GM12872 (cell line): ENCODE results near the gene TSPOAP1.

Experiments
- CTCF ChIP-seq: IDR thresholded peaks from 3 replicates; pipeline ENCODE4 v1.5.1; 2011; ENCODE audit warnings: low read depth, mild to moderate bottlenecking, low read length, moderate library complexity; ENCODE audit not compliant: insufficient read depth

Gene TSPOAP1

GRCh38 chr17:58351831-58352595, 23.4 kb upstream of the TSPOAP1 start, which contains the start of gene SUPT4H1:
TSS of gene SUPT4H1 (minus strand) at chr17:58352201. CDS start at chr17:58352135, 66 bp downstream.
- no peak for TF ChIP-seq CTCF

- no peak for TF ChIP-seq CTCF
These were observed 22.6 kb upstream of the TSPOAP1 start for GRCh38 chr17:58351182-58351581.

- no peak for TF ChIP-seq CTCF
These were observed 19.4 kb upstream of the TSPOAP1 start for GRCh38 chr17:58348038-58348437.

- no peak for TF ChIP-seq CTCF
These were observed 16.9 kb upstream of the TSPOAP1 start for GRCh38 chr17:58345500-58345899.

- TF ChIP-seq CTCF: peak; percentile 68
These were observed 16.2 kb upstream of the TSPOAP1 start for GRCh38 chr17:58344791-58345157.

- no peak for TF ChIP-seq CTCF
These were observed 15.6 kb upstream of the TSPOAP1 start for GRCh38 chr17:58344047-58344790.

- no peak for TF ChIP-seq CTCF
These were observed 14.5 kb upstream of the TSPOAP1 start for GRCh38 chr17:58343131-58343530.
